HepG2 (cell line): Measurements from ENCODE around the gene ANKRD12. TPM values are rescaled to one million over a fixed set of nuclear protein-coding genes. Genes with fewer than 3 reads are reported as not detected.

Experiments
- ATAC-seq: fragments of 200-7000 bp; cut with Tn5 transposase; 3 replicates; pipeline ENCODE4 v1.9.1; 2020; ENCODE audit warnings: mild to moderate bottlenecking, moderate library complexity
- BruUV-seq: library from RNA; stranded (reverse); fragments of 400-500 nt; replicated peaks from 2 replicates; lab custom pipeline; 2021; lab: Mats Ljungman, UMichigan
- CTCF ChIA-PET: fragments of 300-600 bp; formaldehyde crosslinking; extraction: SDS; loops from one replicate; lab custom pipeline; 2021; ENCODE audit warnings: low total read pairs, inconsistent platforms, low intra/inter-chr PET ratio; lab: Yijun Ruan, JAX
- POLR2A ChIA-PET: fragments of 350-600 bp; sonication (Branson Sonifier 250); formaldehyde crosslinking; loops from one replicate; lab custom pipeline; 2020; ENCODE audit warnings: antibody characterized with exemption, inconsistent platforms; lab: Yijun Ruan, JAX
- DNase-seq: peaks from one replicate; pipeline ENCODE4 v3.0.0-alpha.2; 2015; ENCODE audit warnings: low spot score
- FAIRE-seq: peaks from 3 replicates; lab custom pipeline; 2011; peaks lifted over from hg19 to GRCh38; lab: Jason Lieb, UNC
- H2AFZ ChIP-seq: one replicate; pipeline ENCODE4 v1.6.1; 2011; ENCODE audit warnings: low read length, inconsistent platforms
- H3K27ac ChIP-seq: fragments of 300-600 bp; 3 replicates; pipeline ENCODE4 v1.8.0; 2011; ENCODE audit warnings: mixed run types, mild to moderate bottlenecking, mixed read lengths, low read length, inconsistent platforms; ENCODE audit not compliant: insufficient read depth; ENCODE audit errors: extremely low read length
- H3K27me3 ChIP-seq, 2 experiments: fragments of 200-600 bp in 1 of 2; 2 replicates in 1 of 2; 3 replicates in 1 of 2; pipeline versions ENCODE4 v1.6.0 to v1.8.0; 2011; ENCODE audit warnings: low read length in 2 of 2, mild to moderate bottlenecking in 2 of 2, moderate library complexity in 2 of 2, inconsistent platforms in 1 of 2; ENCODE audit not compliant: insufficient read depth in 2 of 2, control insufficient read depth in 1 of 2
- H3K36me3 ChIP-seq, 2 experiments: fragments of 200-600 bp in 1 of 2; replicated peaks in 1 of 2; 2 replicates in 1 of 2; 3 replicates in 1 of 2; pipeline versions ENCODE4 v1.5.1 to v1.8.0; 2011; ENCODE audit warnings: low read length in 2 of 2, inconsistent platforms in 1 of 2; ENCODE audit not compliant: insufficient read depth in 2 of 2, control insufficient read depth in 1 of 2
- H3K4me1 ChIP-seq: 2 replicates; pipeline ENCODE4 v1.5.1; 2012; ENCODE audit warnings: low read length, inconsistent platforms; ENCODE audit not compliant: insufficient read depth
- H3K4me2 ChIP-seq: 2 replicates; pipeline ENCODE4 v1.6.0; 2011; ENCODE audit warnings: low read depth, low read length, inconsistent platforms
- H3K4me3 ChIP-seq, 3 experiments: fragments of 200-600 bp in 1 of 3; sonication (generic), shearing (Covaris generic) in 1 of 3; replicated peaks in 1 of 3; 2 replicates each; pipeline ENCODE4 v1.5.1; 2011 to 2016; ENCODE audit warnings: low read length in 3 of 3, inconsistent platforms in 2 of 3, low read depth in 2 of 3, mild to moderate bottlenecking in 2 of 3, control low read depth in 1 of 3, mixed read lengths in 1 of 3; ENCODE audit not compliant: insufficient read depth in 1 of 3
- H3K79me2 ChIP-seq: one replicate; pipeline ENCODE4 v1.6.1; 2011; ENCODE audit warnings: low read length, inconsistent platforms; ENCODE audit not compliant: insufficient read depth
- H3K9ac ChIP-seq: 2 replicates; pipeline ENCODE4 v1.6.0; 2011; ENCODE audit warnings: mild to moderate bottlenecking, low read depth, low read length, inconsistent platforms; ENCODE audit not compliant: insufficient read depth
- H3K9me3 ChIP-seq: 2 replicates; pipeline ENCODE4 v1.5.1; 2012; ENCODE audit warnings: mild to moderate bottlenecking, low read length
- H4K20me1 ChIP-seq: 2 replicates; pipeline ENCODE4 v1.6.0; 2011; ENCODE audit warnings: inconsistent platforms, mild to moderate bottlenecking, low read length, moderate library complexity; ENCODE audit not compliant: insufficient read depth
- MAFG ChIP-seq: sonication (generic); formaldehyde crosslinking; IDR thresholded peaks from 2 replicates; pipeline ENCODE4 v1.5.1; 2020; ENCODE audit warnings: mild to moderate bottlenecking, missing genetic modification reagents
- RBM22 ChIP-seq: fragments of 200-400 bp; formaldehyde crosslinking; optimal IDR thresholded peaks from 2 replicates; pipeline ENCODE3; 2017; ENCODE audit warnings: mild to moderate bottlenecking, low read length, moderate library complexity
- TAF1 ChIP-seq: sonication (generic); formaldehyde crosslinking; IDR thresholded peaks from 2 replicates; pipeline ENCODE4 v1.4.0; 2020; ENCODE audit warnings: missing genetic modification reagents
- ZMYM3 ChIP-seq: sonication (generic); formaldehyde crosslinking; IDR thresholded peaks from 2 replicates; pipeline ENCODE4 v1.5.1; 2020; ENCODE audit warnings: mild to moderate bottlenecking, missing genetic modification reagents
- ZNF121 ChIP-seq: sonication (generic); formaldehyde crosslinking; IDR thresholded peaks from 2 replicates; pipeline ENCODE4 v1.5.0; 2020; ENCODE audit warnings: mild to moderate bottlenecking, missing genetic modification reagents
- WGBS: methylation state at CpG from one replicate; pipeline ENCODE4 v1.1.6; 2017; ENCODE audit warnings: low lambda C conversion rate; 5-methylcytosine and 5-hydroxymethylcytosine counted together
- in situ Hi-C: cut with HindIII; loops from 2 replicates; pipeline ENCODE4 v1.10.0; 2017; ENCODE audit warnings: low pct_unique_long_range_greater_than_20kb; ENCODE audit not compliant: extremely low pct_ligation_motif_present
- intact Hi-C: fragments of 100-400 bp; cut with micrococcal nuclease; formaldehyde crosslinking; loops from one replicate; pipeline ENCODE4 v1.10.0; 2022; ENCODE audit not compliant: unreplicated experiment
- polyA plus RNA-seq, 8 experiments: library from polyadenylated mRNA; depleted of rRNA in 3 of 8; stranded (reverse) in 7 of 8; unstranded in 1 of 8; fragments of >200 nt; fragmentation: Illumina TruSeq in 4 of 8; extraction: Trizol in 4 of 8; gene quantifications; 2 replicates each; pipeline versions ENCODE4 v1.2.1 to v1.2.3, GENCODE V29; 2011 to 2016; ENCODE audit warnings: low read depth in 4 of 8, missing spikeins in 1 of 8, mixed read lengths in 1 of 8; ENCODE audit not compliant: insufficient read depth in 1 of 8
- total RNA-seq, 5 experiments: library from RNA; depleted of rRNA; stranded (reverse); fragments of >200 nt; fragmentation: Illumina TruSeq; extraction: Trizol; gene quantifications; 2 replicates each; pipeline ENCODE4 v1.2.3, GENCODE V29; 2016; ENCODE audit warnings: low read depth in 1 of 5
- TF ChIP-seq, protein P1 (sequence below): sonication (generic); formaldehyde crosslinking; IDR thresholded peaks from 2 replicates; pipeline ENCODE4 v1.5.1; 2020; ENCODE audit warnings: missing genetic modification reagents, mild to moderate bottlenecking, borderline replicate concordance
- TF ChIP-seq, protein P2 (sequence below): sonication (generic); formaldehyde crosslinking; IDR thresholded peaks from 2 replicates; pipeline ENCODE4 v1.5.0; 2020; ENCODE audit warnings: mild to moderate bottlenecking, missing genetic modification reagents

Gene ANKRD12
- total and polyA plus RNA-seq, 2 of the 13 experiments (the other 11 are each of a cell fraction or from before 2014, with no cell fraction given), result 6.0 to 23.2 TPM

GRCh38 chr18:9120796-9121195, 15.8 kb upstream of the ANKRD12 start (continued):
- TF ChIP-seq, protein P1, sequence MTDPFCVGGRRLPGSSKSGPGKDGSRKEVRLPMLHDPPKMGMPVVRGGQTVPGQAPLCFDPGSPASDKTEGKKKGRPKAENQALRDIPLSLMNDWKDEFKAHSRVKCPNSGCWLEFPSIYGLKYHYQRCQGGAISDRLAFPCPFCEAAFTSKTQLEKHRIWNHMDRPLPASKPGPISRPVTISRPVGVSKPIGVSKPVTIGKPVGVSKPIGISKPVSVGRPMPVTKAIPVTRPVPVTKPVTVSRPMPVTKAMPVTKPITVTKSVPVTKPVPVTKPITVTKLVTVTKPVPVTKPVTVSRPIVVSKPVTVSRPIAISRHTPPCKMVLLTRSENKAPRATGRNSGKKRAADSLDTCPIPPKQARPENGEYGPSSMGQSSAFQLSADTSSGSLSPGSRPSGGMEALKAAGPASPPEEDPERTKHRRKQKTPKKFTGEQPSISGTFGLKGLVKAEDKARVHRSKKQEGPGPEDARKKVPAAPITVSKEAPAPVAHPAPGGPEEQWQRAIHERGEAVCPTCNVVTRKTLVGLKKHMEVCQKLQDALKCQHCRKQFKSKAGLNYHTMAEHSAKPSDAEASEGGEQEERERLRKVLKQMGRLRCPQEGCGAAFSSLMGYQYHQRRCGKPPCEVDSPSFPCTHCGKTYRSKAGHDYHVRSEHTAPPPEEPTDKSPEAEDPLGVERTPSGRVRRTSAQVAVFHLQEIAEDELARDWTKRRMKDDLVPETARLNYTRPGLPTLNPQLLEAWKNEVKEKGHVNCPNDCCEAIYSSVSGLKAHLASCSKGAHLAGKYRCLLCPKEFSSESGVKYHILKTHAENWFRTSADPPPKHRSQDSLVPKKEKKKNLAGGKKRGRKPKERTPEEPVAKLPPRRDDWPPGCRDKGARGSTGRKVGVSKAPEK, result no peak

DNA sequence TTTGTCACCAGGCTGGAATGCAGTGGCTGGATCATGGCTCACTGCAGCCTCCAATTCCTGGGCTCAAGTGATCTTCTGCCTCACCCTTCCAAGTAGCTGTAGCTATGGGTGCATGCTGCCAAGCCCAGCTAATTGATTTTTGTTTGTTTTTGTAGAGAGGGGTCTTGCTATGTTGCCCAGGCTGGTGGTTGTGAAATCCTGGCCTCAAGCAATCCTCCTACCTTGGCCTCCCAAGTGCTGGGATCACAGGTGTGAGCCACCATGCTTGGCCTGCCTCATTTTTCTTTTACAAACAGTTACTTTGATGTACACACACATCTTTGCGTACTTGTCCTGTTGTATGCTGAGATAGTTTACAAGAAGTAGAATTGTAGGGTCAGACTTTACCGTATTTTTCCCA, 13.1 kb upstream of the ANKRD12 start:
- Histone ChIP-seq H3K4me2 (no peak overlapping the region), H3K27me3 (no peaks in the 10 kb centered on the region), H3K9me3 (no peaks in the 10 kb centered on the region), H3K4me1 (no peaks in the 10 kb centered on the region), H3K4me3 (no peak overlapping the region), H4K20me1 (peaks cover 3% of the 10 kb centered on the region; the same call in 1 of the 2 replicates), H3K27ac (no peak overlapping the region), H2AFZ (no peak overlapping the region), H3K9ac (no peak overlapping the region), H3K36me3 (peaks cover 11 to 69% of the 10 kb centered on the region in 2 experiments), H3K79me2 (peaks cover 40% of the 10 kb centered on the region)
- DNase-seq (no peak), ATAC-seq (no peak), FAIRE-seq (no peak)
- in situ Hi-C loops (no loop called here), intact Hi-C loops (no loop called here)
- ChIA-PET POLR2A (no interaction called here), CTCF (no interaction called here)
- WGBS, result 94% methylated on average over 2 of the region's 2 CpGs
- no peak for TF ChIP-seq TAF1
- peak; percentile 97 for TF ChIP-seq ZNF121 (CRISPR knock-in tag)
- TF ChIP-seq MAFG (CRISPR knock-in tag), result no peak
- TF ChIP-seq ZMYM3 (CRISPR knock-in tag), result 0 out of 2 replicates have a peak, but pooled peaks have one; percentile 28
- TF ChIP-seq, protein P2, sequence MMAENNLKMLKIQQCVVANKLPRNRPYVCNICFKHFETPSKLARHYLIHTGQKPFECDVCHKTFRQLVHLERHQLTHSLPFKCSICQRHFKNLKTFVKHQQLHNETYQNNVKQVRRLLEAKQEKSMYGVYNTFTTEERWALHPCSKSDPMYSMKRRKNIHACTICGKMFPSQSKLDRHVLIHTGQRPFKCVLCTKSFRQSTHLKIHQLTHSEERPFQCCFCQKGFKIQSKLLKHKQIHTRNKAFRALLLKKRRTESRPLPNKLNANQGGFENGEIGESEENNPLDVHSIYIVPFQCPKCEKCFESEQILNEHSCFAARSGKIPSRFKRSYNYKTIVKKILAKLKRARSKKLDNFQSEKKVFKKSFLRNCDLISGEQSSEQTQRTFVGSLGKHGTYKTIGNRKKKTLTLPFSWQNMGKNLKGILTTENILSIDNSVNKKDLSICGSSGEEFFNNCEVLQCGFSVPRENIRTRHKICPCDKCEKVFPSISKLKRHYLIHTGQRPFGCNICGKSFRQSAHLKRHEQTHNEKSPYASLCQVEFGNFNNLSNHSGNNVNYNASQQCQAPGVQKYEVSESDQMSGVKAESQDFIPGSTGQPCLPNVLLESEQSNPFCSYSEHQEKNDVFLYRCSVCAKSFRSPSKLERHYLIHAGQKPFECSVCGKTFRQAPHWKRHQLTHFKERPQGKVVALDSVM, result peak; percentile 82
- peak; percentile 13 for TF ChIP-seq RBM22
- no TSS peak for BruUV-seq
